A673 (cell line): ENCODE results near the gene TJP2. TPM values are rescaled to one million over a fixed set of nuclear protein-coding genes. Genes with fewer than 3 reads are reported as not detected.

ENCODE experiments used
- BruUV-seq: library from RNA; stranded (reverse); fragments of 400-500 nt; replicated peaks from 2 replicates; lab custom pipeline; 2021; lab: Mats Ljungman, UMichigan
- CTCF ChIA-PET: fragments of 300-600 bp; sonication (Branson Sonifier 250); formaldehyde crosslinking; loops from one replicate; lab custom pipeline; 2022; ENCODE audit warnings: antibody characterized with exemption; lab: Charles Lee
- POLR2A ChIA-PET: fragments of 300-600 bp; sonication (Branson Sonifier 250); formaldehyde crosslinking; loops from one replicate; lab custom pipeline; 2022; ENCODE audit warnings: antibody characterized with exemption; ENCODE audit not compliant: low non-redundant PET; lab: Charles Lee
- DNase-seq: peaks from one replicate; pipeline ENCODE4 v3.0.0-alpha.2; 2015; ENCODE audit warnings: low spot score
- H3K27ac ChIP-seq: fragments of 200-600 bp; sonication (generic); 2 replicates; pipeline ENCODE4 v1.5.1; 2016; ENCODE audit warnings: mixed run types, low read depth, mild to moderate bottlenecking, mixed read lengths, antibody characterized with exemption, low read length; ENCODE audit not compliant: poor library complexity, severe bottlenecking
- H3K27me3 ChIP-seq: fragments of 200-600 bp; sonication (generic); replicated peaks from 2 replicates; pipeline ENCODE4 v1.6.1; 2017; ENCODE audit warnings: mixed run types, low read depth, mild to moderate bottlenecking, mixed read lengths, antibody characterized with exemption, low read length; ENCODE audit not compliant: insufficient read depth, poor library complexity
- H3K36me3 ChIP-seq: fragments of 200-600 bp; sonication (generic); 2 replicates; pipeline ENCODE4 v1.6.1; 2016; ENCODE audit warnings: mixed run types, mild to moderate bottlenecking, mixed read lengths, antibody characterized with exemption, low read length; ENCODE audit not compliant: insufficient read depth, poor library complexity, severe bottlenecking
- H3K4me1 ChIP-seq: fragments of 200-600 bp; sonication (generic); 2 replicates; pipeline ENCODE4 v1.6.1; 2017; ENCODE audit warnings: mixed run types, mild to moderate bottlenecking, mixed read lengths, antibody characterized with exemption, low read length; ENCODE audit not compliant: insufficient read depth, poor library complexity, severe bottlenecking
- H3K4me3 ChIP-seq: fragments of 200-600 bp; sonication (generic); 2 replicates; pipeline ENCODE4 v1.5.1; 2016; ENCODE audit warnings: low read depth, mixed run types, mild to moderate bottlenecking, mixed read lengths, low read length; ENCODE audit not compliant: poor library complexity, severe bottlenecking
- H3K9me3 ChIP-seq: fragments of 200-600 bp; sonication (generic); 2 replicates; pipeline ENCODE4 v1.6.1; 2016; ENCODE audit warnings: mixed run types, low read depth, mild to moderate bottlenecking, mixed read lengths, antibody characterized with exemption, low read length; ENCODE audit not compliant: poor library complexity, severe bottlenecking
- EZH2 ChIP-seq: fragments of 200-600 bp; sonication (generic); IDR thresholded peaks from 2 replicates; pipeline ENCODE4 v1.6.1; 2017; ENCODE audit warnings: borderline replicate concordance, low read depth, mild to moderate bottlenecking, mixed read lengths, antibody characterized with exemption, low read length; ENCODE audit not compliant: poor library complexity, severe bottlenecking
- intact Hi-C: fragments of 100-400 bp; cut with micrococcal nuclease; formaldehyde crosslinking; loops from one replicate; pipeline ENCODE4 v1.10.0; 2022; ENCODE audit not compliant: unreplicated experiment
- total RNA-seq: library from RNA; stranded (reverse); gene quantifications from 2 replicates; pipeline ENCODE4 v1.2.3, GENCODE V29; 2021
- TF ChIP-seq, protein P1 (sequence below): fragments of 300-800, 200-600 bp; sonication (generic); conservative IDR thresholded peaks from 2 replicates; pipeline ENCODE4 v1.5.1; 2017; ENCODE audit warnings: low read depth, mild to moderate bottlenecking, antibody characterized with exemption, low read length, moderate library complexity, mixed read lengths

TJP2 gene
- total RNA-seq, 1 experiment from 2014 or later, result 7.2 TPM

DNA sequence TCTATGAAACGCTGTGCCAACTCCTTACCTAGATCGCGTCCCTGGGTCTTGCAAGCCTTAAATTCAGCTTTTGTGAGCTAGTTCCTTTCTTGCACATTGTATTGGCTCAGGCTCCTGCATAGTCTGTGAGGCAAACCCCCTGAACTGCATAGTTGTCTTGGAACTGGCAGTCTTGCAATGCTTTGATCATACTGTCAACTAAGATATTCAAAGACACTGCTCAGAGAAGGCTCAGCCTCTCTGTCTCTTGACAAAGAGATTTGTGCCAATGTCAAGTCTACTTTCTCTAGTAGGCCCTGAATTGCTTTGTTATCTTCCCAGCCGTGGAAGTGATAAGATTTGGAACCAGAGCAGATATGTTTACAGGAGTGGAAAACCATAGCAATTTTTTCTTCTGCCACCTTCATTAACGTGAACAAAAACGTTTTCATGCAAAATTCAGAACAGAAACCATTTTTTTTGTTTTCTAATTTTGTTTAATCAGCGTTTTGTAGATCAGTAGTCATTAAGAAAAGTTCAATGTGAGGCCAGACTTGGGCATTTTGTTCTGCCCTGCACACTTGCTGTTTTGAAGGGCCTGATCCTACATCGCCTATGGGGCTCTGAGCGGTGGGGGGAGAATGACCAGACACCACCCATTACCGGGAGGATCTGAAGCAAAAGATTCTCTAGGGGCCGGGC lies 123.4 kb downstream of the TJP2 start:
- ChIA-PET CTCF (no interaction called here), POLR2A (no interaction called here)
- Histone ChIP-seq H3K9me3 (no peaks in the 10 kb centered on the region), H3K27me3 (peaks cover 4% of the 10 kb centered on the region), H3K36me3 (no peaks in the 10 kb centered on the region), H3K4me3 (no peak overlapping the region), H3K27ac (no peak overlapping the region), H3K4me1 (no peaks in the 10 kb centered on the region)
- TF ChIP-seq EZH2, result no peak
- TF ChIP-seq, protein P1, sequence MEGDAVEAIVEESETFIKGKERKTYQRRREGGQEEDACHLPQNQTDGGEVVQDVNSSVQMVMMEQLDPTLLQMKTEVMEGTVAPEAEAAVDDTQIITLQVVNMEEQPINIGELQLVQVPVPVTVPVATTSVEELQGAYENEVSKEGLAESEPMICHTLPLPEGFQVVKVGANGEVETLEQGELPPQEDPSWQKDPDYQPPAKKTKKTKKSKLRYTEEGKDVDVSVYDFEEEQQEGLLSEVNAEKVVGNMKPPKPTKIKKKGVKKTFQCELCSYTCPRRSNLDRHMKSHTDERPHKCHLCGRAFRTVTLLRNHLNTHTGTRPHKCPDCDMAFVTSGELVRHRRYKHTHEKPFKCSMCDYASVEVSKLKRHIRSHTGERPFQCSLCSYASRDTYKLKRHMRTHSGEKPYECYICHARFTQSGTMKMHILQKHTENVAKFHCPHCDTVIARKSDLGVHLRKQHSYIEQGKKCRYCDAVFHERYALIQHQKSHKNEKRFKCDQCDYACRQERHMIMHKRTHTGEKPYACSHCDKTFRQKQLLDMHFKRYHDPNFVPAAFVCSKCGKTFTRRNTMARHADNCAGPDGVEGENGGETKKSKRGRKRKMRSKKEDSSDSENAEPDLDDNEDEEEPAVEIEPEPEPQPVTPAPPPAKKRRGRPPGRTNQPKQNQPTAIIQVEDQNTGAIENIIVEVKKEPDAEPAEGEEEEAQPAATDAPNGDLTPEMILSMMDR, result no peak
- intact Hi-C loops, result no loop called here
- DNase-seq, result no peak
- BruUV-seq, result no TSS peak

DNA sequence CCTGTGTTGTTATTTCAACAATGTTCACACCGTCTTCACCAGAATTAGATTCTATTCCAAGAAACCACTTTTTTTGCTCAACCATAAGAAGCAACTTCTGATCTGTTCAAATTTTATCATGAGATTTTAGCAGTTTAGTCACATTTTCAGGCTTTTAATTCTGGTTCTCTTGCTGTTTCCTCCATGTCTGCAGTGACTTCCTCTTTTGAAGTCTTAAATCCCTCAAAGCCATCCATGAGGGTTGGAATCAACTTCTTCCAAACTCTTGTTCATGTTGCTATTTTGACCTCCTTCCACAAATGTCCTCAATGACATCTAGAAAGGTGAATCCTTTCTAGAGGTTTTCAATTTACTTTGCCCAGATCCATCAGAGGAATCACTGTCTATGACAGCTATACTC lies 125.2 kb downstream of the TJP2 start:
- no peak for DNase-seq
- Histone ChIP-seq H3K27me3 (no peaks in the 10 kb centered on the region), H3K4me1 (no peaks in the 10 kb centered on the region), H3K36me3 (no peaks in the 10 kb centered on the region), H3K4me3 (no peak overlapping the region), H3K9me3 (no peaks in the 10 kb centered on the region), H3K27ac (no peak overlapping the region)
- CTCF ChIA-PET, result no interaction called here
- BruUV-seq, result no TSS peak
- POLR2A ChIA-PET, result no interaction called here
- TF ChIP-seq EZH2, result no peak
- TF ChIP-seq, protein P1, result no peak
- intact Hi-C loops, result no loop called here

GRCh38 chr9:69299826-69300225 lies 125.7 kb downstream of the TJP2 start:
- H3K27ac ChIP-seq, result no peak overlapping the region
- CTCF ChIA-PET, result no interaction called here
- intact Hi-C loops, result no loop called here
- POLR2A ChIA-PET, result no interaction called here
- TF ChIP-seq, protein P1, result no peak
- no peak for TF ChIP-seq EZH2
- no peak for DNase-seq
- H3K27me3 ChIP-seq, result no peaks in the 10 kb centered on the region
- BruUV-seq, result no TSS peak
- H3K4me3 ChIP-seq, result no peak overlapping the region
- H3K36me3 ChIP-seq, result no peaks in the 10 kb centered on the region
- no peaks in the 10 kb centered on the region for H3K4me1 ChIP-seq
- H3K9me3 ChIP-seq, result no peaks in the 10 kb centered on the region
